GM19240 (cell line): ENCODE results near the gene GNAQ.

Experiments used
- DNase-seq: peaks from one replicate; pipeline ENCODE4 v3.0.0; 2011; ENCODE audit warnings: low spot score; ENCODE audit not compliant: insufficient read length

The GNAQ gene

GRCh38 chr9:77844415-77844814 is 187.2 kb downstream of the GNAQ start:
- no peak for DNase-seq

DNA sequence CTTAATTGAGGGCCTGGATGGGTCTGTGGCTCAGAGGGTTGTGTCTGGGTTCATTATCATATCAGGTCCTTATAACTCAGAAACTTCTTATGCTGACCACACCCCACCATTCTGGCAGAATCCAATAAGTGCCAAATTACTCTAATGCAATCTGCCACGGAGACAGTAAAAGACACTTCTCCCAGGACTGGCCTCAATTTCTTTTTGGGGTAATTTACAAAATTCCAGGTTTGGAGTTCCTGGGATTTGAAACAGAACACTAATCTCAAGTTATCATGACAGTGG is 187.8 kb downstream of the GNAQ start:
- no peak for DNase-seq

- DNase-seq, result no peak
These were observed 188.3 kb downstream of the GNAQ start for GRCh38 chr9:77843076-77843870.

- DNase-seq, result no peak
These were observed 189.7 kb downstream of the GNAQ start for GRCh38 chr9:77841739-77842386.

GRCh38 chr9:77839459-77840140 is 192.0 kb downstream of the GNAQ start:
- DNase-seq, result no peak

- no peak for DNase-seq
These were observed 192.6 kb downstream of the GNAQ start for GRCh38 chr9:77838986-77839385.

DNA sequence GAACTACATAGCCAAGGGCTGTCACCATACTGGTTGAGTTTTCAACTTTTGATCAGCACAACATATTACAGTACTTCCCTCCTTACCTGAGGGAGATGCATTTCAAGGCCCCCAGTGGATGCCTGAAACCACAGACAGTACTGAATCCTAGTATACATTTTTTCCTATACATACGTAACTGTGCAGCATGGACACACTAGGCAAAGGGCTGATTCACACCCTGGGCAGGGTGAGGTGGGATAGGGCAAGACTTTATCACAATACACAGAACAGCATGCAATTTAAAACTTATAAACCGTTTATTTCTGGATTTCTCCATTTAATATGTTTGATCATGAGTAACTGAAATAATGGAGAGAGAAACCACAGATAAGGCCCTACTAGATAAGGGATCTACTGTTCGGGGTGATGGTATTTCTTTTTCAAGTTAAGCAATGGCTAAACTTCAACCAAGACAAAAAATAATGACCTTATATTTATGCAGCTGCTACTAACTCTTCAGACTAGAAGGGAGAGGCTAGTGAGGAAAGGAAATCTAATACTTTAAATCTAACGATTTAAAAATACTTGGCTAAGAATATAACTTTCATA is 196.6 kb downstream of the GNAQ start:
- no peak for DNase-seq

DNA sequence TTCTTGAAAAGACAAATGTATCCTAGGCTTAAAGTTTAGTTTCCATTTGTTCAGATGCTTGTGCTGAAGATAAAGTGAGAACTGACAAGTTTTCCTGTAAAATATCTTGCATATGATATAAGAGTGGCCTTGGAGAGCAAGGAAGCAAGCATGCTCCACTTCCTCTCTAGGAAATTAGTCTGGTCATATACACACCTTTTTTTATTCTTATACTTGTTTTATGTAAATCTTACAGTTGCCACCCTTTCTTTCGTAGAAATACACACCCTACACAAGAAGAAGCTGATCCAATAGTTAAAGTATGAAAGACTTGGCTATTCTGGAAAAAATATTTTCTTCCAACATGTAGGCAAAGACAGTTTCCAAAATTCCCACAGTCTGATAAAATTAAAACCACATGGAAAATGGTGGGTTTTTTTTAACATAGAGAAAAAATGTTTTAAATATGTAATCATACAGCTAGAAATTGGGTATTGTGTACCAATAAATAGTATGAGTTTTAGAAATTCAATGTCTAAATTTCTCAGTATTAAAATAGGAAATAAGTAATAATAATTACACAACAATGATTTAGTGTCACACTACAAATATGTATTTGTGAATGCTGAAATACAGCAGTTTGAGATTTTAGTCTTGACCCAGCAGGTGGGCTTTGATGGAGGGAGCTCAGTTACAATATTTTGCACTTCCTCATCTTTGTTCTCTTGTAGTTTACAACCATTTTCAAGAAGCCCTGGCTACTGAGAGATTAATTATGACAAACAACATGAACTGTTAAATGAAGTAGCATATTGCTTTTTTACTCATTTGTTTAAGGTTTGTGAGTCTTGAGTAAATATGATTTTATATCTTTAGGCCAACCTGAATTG is 197.8 kb downstream of the GNAQ start:
- no peak for DNase-seq

DNA sequence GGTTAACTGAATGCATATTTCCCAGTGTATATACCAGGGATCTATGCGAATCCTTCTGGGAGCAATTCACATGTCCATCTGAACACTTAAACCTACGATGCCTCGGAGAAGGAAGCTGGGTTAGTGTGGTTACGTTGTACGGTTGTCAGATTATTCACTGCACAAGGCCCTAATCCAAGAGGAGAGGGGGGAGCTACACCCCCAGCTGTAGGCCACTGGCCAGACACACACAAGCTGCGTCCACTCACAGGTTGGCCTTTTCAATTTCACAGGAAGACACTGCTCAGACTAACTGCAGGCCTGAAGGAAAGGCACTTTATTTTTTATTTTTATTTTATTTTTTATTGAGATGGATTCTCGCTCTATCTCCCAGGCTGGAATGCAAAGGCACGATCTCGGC is 199.0 kb downstream of the GNAQ start:
- DNase-seq, result no peak

GRCh38 chr9:77831781-77832180 is 199.8 kb downstream of the GNAQ start:
- DNase-seq, result no peak

- no peak for DNase-seq
These were observed 200.9 kb downstream of the GNAQ start for GRCh38 chr9:77830618-77831285.

- no peak for DNase-seq
These were observed 202.2 kb downstream of the GNAQ start for GRCh38 chr9:77829420-77829819.

DNA sequence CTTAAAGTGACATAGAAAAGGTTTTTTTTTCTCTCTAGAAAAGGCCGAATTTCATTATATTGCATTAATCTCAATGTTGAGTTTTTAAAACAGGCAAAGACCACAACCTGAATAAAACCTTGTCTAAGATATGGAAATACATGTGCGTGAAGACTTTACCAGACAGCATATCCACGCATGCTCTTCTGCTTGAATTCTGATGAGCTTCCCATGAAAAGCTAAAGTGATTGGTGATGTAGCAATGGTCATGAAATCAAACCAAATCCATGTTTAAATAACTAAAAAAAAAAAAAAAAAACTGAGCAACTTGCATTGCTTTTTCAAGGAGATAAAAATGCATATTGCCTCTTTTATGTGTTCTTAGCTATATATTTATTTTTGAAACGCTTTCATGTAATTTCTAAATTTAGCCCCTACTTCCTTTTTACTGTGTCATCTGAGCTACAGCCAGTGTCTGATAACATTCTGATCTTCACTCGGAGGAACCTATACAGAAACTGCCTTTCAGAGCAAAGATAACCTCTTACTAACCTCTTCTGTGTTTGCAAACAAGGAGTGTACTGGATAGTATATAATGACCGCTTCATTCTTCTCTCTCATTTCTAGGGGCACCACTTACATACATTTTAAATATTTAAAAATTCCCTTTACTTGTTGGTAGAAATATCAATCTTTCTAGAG is 204.4 kb downstream of the GNAQ start:
- no peak for DNase-seq

DNA sequence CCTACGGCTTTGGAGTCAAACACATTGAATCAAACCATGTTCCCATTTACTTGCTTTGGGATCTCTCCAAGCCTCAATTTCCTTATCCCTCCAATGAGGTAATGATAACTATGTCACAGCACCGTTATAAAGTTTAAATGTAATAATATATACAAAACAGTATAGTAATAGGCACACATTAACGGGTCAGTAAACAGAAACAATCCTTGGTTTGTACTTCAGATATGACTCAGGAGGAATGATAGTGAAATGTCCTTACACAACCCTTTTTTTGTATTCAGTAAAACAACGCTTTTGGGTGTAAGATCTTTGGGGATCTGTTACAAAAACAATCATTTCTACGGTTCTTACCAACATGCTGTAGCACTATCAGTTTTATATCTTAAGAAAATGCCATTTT is 205.0 kb downstream of the GNAQ start:
- DNase-seq, result no peak

- no peak for DNase-seq
These were observed 205.5 kb downstream of the GNAQ start for GRCh38 chr9:77826116-77826515.

GRCh38 chr9:77825361-77825760 is 206.2 kb downstream of the GNAQ start:
- no peak for DNase-seq

- no peak for DNase-seq
These were observed 211.2 kb downstream of the GNAQ start for GRCh38 chr9:77820293-77820954.

- no peak for DNase-seq
These were observed 212.0 kb downstream of the GNAQ start for GRCh38 chr9:77819657-77820056.

- DNase-seq, result no peak
These were observed 213.9 kb downstream of the GNAQ start for GRCh38 chr9:77817590-77818311.
